Suprapubic skin (tissue), 3 donors: Measurements from ENCODE around the gene GFM1.

Experiments used
- CTCF ChIP-seq, 2 donors: fragments of 200-600 bp in 1 of 2; fragments of 450-650 bp in 1 of 2; sonication (generic) in 1 of 2; IDR thresholded peaks; one replicate each; pipeline ENCODE4 v1.5.1; 2016 to 2019; ENCODE audit warnings: antibody characterized with exemption in 2 of 2, mild to moderate bottlenecking in 1 of 2, moderate library complexity in 1 of 2
- POLR2AphosphoS5 ChIP-seq, 3 donors: sonication (generic); formaldehyde crosslinking; IDR thresholded peaks; one replicate each; pipeline ENCODE4 v1.6.1; 2017; ENCODE audit warnings: antibody characterized with exemption in 3 of 3

- TF ChIP-seq CTCF (IDR thresholded peaks at IDR 0.05) (no peak), POLR2AphosphoS5 (IDR thresholded peaks at IDR 0.05) (no peak)
Observed at GRCh38 chr3:158640646-158641045, 3.7 kb upstream of the GFM1 start.
